Karpas-422 (cell line): ENCODE results near the gene INHBA. TPM values are rescaled to one million over a fixed set of nuclear protein-coding genes. Genes with fewer than 3 reads are reported as not detected.

ENCODE experiments used
- DNase-seq: peaks from one replicate; pipeline ENCODE4 v3.0.0-alpha.2; 2015
- H2AFZ ChIP-seq: fragments of 200-600 bp; sonication (generic); 2 replicates; pipeline ENCODE4 v1.6.1; 2014; ENCODE audit warnings: antibody characterized with exemption, low read length, mixed read lengths
- H3K27ac ChIP-seq: fragments of 200-600 bp; sonication (generic); 2 replicates; pipeline ENCODE4 v1.5.1; 2014; ENCODE audit warnings: mild to moderate bottlenecking, low read length, moderate library complexity
- H3K27me3 ChIP-seq: fragments of 200-600 bp; sonication (generic); 2 replicates; pipeline ENCODE4 v1.6.1; 2014; ENCODE audit warnings: low read length, mixed read lengths
- H3K36me3 ChIP-seq: fragments of 200-600 bp; sonication (generic); 2 replicates; pipeline ENCODE4 v1.6.1; 2014; ENCODE audit warnings: low read length, mixed read lengths; ENCODE audit not compliant: insufficient read depth
- H3K4me1 ChIP-seq: fragments of 200-600 bp; sonication (generic); 2 replicates; pipeline ENCODE4 v1.6.1; 2014; ENCODE audit warnings: mild to moderate bottlenecking, low read length, mixed read lengths
- H3K4me2 ChIP-seq: fragments of 200-600 bp; sonication (generic); 2 replicates; pipeline ENCODE4 v1.6.1; 2014; ENCODE audit warnings: low read length, low read depth, mild to moderate bottlenecking; ENCODE audit not compliant: poor library complexity, severe bottlenecking
- H3K4me3 ChIP-seq: fragments of 200-600 bp; sonication (generic); 2 replicates; pipeline ENCODE4 v1.5.1; 2014; ENCODE audit warnings: mild to moderate bottlenecking, antibody characterized with exemption, low read length, mixed read lengths
- H3K79me2 ChIP-seq: fragments of 200-600 bp; sonication (generic); 2 replicates; pipeline ENCODE4 v1.6.1; 2014; ENCODE audit warnings: mild to moderate bottlenecking, low read length, mixed read lengths
- H3K9ac ChIP-seq: fragments of 200-600 bp; sonication (generic); 2 replicates; pipeline ENCODE4 v1.6.0; 2014; ENCODE audit warnings: low read length
- H3K9me2 ChIP-seq: fragments of 200-600 bp; sonication (generic), shearing (Covaris generic); replicated peaks from 2 replicates; pipeline ENCODE4 v1.6.0; 2014; ENCODE audit warnings: mild to moderate bottlenecking, low read length, moderate library complexity; ENCODE audit not compliant: insufficient read depth
- H3K9me3 ChIP-seq: fragments of 300-700, 200-600 bp; sonication (generic); 2 replicates; pipeline ENCODE4 v1.6.1; 2014; ENCODE audit warnings: low read length, mixed read lengths
- H4K20me1 ChIP-seq: fragments of 200-600 bp; sonication (generic); 2 replicates; pipeline ENCODE4 v1.6.1; 2014; ENCODE audit warnings: mild to moderate bottlenecking, antibody characterized with exemption, low read length, low read depth; ENCODE audit not compliant: insufficient read depth
- total RNA-seq: library from RNA; depleted of rRNA; stranded (reverse); fragments of >200 nt; shearing (Covaris generic); gene quantifications from 2 replicates; pipeline ENCODE4 v1.2.3, GENCODE V29; 2014; ENCODE audit warnings: low replicate concordance

The INHBA gene
- total RNA-seq, 1 experiment from 2014 or later, result not detected

DNA sequence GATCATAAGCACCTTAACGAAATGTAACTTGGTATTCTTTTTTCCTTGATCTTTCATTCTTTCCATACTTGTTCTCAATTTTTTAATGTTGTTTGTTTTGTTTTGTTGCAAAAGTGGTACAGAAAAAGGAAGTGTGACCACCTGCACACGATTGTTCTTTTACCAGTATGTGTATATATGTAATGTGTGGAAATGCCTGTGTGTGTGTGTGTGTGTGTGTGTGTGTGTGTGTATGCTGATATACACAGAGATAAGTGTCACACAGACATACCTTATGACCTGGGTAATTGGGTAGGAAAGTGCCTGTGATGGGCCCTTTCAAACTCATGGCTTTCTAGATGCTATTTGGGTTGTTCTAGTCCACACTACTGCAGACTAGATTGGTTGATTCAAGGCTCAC is 14.0 kb downstream of the INHBA start:
- H3K79me2 ChIP-seq, result no peaks in the 10 kb centered on the region
- no peak overlapping the region for H3K4me2 ChIP-seq
- H3K36me3 ChIP-seq, result no peaks in the 10 kb centered on the region
- H3K9me3 ChIP-seq, result no peaks in the 10 kb centered on the region
- no peaks in the 10 kb centered on the region for H3K4me1 ChIP-seq
- no peaks in the 10 kb centered on the region for H3K27me3 ChIP-seq
- no peak overlapping the region for H3K4me3 ChIP-seq
- no peak for DNase-seq
- no peak overlapping the region for H3K27ac ChIP-seq
- H3K9ac ChIP-seq, result no peak overlapping the region
- H3K9me2 ChIP-seq, result no peaks in the 10 kb centered on the region
- no peak overlapping the region for H2AFZ ChIP-seq
- no peaks in the 10 kb centered on the region for H4K20me1 ChIP-seq

GRCh38 chr7:41688012-41688625 is 14.8 kb downstream of the INHBA start:
- no peaks in the 10 kb centered on the region for H4K20me1 ChIP-seq

DNA sequence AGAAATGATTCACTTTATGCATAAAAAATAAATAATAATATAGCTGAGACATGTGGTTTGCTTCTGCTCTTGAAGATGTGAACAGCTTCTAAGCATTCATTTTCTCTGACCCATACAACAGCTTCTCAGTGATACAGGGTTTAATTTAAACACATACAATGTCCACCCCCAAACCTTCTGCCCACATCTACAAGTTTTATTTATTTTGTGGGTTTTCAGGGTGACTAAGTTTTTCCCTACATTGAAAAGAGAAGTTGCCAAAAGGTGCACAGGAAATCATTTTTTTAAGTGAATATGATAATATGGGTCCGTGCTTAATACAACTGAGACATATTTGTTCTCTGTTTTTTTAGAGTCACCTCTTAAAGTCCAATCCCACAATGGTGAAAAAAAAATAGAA is 17.2 kb downstream of the INHBA start:
- H3K9me3 ChIP-seq, result no peaks in the 10 kb centered on the region
- no peak overlapping the region for H2AFZ ChIP-seq
- no peaks in the 10 kb centered on the region for H3K79me2 ChIP-seq
- no peaks in the 10 kb centered on the region for H3K27me3 ChIP-seq
- no peak overlapping the region for H3K27ac ChIP-seq
- H4K20me1 ChIP-seq, result no peaks in the 10 kb centered on the region
- H3K9ac ChIP-seq, result no peak overlapping the region
- no peak overlapping the region for H3K4me3 ChIP-seq
- H3K4me1 ChIP-seq, result no peaks in the 10 kb centered on the region
- no peaks in the 10 kb centered on the region for H3K36me3 ChIP-seq
- H3K4me2 ChIP-seq, result no peak overlapping the region
- H3K9me2 ChIP-seq, result no peaks in the 10 kb centered on the region
- DNase-seq, result no peak

More at GRCh38 chr7:41688012-41688625, 14.8 kb downstream of the INHBA start:
- H3K9me3 ChIP-seq, result no peaks in the 10 kb centered on the region
- no peak overlapping the region for H3K4me2 ChIP-seq
- no peaks in the 10 kb centered on the region for H3K4me1 ChIP-seq
- no peaks in the 10 kb centered on the region for H3K9me2 ChIP-seq
- no peaks in the 10 kb centered on the region for H3K36me3 ChIP-seq
- no peak overlapping the region for H3K9ac ChIP-seq
- DNase-seq, result no peak
- no peak overlapping the region for H3K4me3 ChIP-seq
- H3K79me2 ChIP-seq, result no peaks in the 10 kb centered on the region
- H2AFZ ChIP-seq, result no peak overlapping the region
- no peak overlapping the region for H3K27ac ChIP-seq
- no peaks in the 10 kb centered on the region for H3K27me3 ChIP-seq

DNA sequence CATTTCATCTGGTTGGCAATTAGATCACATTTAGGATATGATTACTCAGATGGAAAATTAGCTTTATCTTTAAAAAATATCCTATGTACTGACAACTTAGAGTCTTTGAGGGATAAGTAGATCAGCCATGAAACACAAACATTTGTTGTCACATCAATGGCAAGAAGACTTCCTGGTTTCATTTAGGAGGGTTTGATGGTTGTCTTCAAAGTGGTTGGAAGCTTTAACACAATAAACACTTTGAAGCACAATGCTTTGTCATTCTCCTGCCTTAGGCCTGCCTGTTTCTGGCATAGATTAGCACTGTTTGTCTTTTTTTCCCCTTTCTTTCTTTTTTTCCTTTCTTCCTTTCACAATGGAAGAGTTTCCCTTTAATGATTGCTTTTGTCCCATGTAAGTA is 20.5 kb downstream of the INHBA start:
- Histone ChIP-seq H3K4me1 (no peaks in the 10 kb centered on the region), H3K9ac (no peak overlapping the region), H4K20me1 (no peaks in the 10 kb centered on the region), H3K27ac (no peak overlapping the region), H3K9me2 (no peaks in the 10 kb centered on the region), H2AFZ (no peak overlapping the region), H3K36me3 (no peaks in the 10 kb centered on the region), H3K4me2 (no peak overlapping the region), H3K4me3 (no peak overlapping the region), H3K79me2 (no peaks in the 10 kb centered on the region), H3K27me3 (no peaks in the 10 kb centered on the region; the same call in 1 of the 2 replicates), H3K9me3 (no peaks in the 10 kb centered on the region)
- DNase-seq, result no peak

- H3K9me3 ChIP-seq, result no peaks in the 10 kb centered on the region
- no peaks in the 10 kb centered on the region for H4K20me1 ChIP-seq
- H2AFZ ChIP-seq, result no peak overlapping the region
Observed at GRCh38 chr7:41679566-41679965, 23.3 kb downstream of the INHBA start.

GRCh38 chr7:41674505-41675023 is 28.3 kb downstream of the INHBA start:
- no peak overlapping the region for H3K4me3 ChIP-seq
- H3K9me2 ChIP-seq, result no peaks in the 10 kb centered on the region
- H3K79me2 ChIP-seq, result no peaks in the 10 kb centered on the region
- no peak overlapping the region for H2AFZ ChIP-seq
- no peaks in the 10 kb centered on the region for H3K27me3 ChIP-seq
- H3K9ac ChIP-seq, result no peak overlapping the region
- no peaks in the 10 kb centered on the region for H3K4me1 ChIP-seq
- no peaks in the 10 kb centered on the region for H3K36me3 ChIP-seq
- no peak for DNase-seq
- no peaks in the 10 kb centered on the region for H3K9me3 ChIP-seq
- no peak overlapping the region for H3K27ac ChIP-seq
- H4K20me1 ChIP-seq, result no peaks in the 10 kb centered on the region
- no peak overlapping the region for H3K4me2 ChIP-seq

More at GRCh38 chr7:41679566-41679965, 23.3 kb downstream of the INHBA start:
- no peaks in the 10 kb centered on the region for H3K79me2 ChIP-seq
- no peaks in the 10 kb centered on the region for H3K9me2 ChIP-seq
- H3K4me3 ChIP-seq, result no peak overlapping the region
- no peaks in the 10 kb centered on the region; the same call in 1 of the 2 replicates for H3K27me3 ChIP-seq
- no peak overlapping the region for H3K4me2 ChIP-seq
- H3K9ac ChIP-seq, result no peak overlapping the region
- no peak overlapping the region for H3K27ac ChIP-seq
- DNase-seq, result no peak
- no peaks in the 10 kb centered on the region for H3K4me1 ChIP-seq
- H3K36me3 ChIP-seq, result no peaks in the 10 kb centered on the region

GRCh38 chr7:41661596-41661995 is 41.3 kb downstream of the INHBA start:
- Histone ChIP-seq H2AFZ (no peak overlapping the region), H3K4me2 (no peak overlapping the region), H3K4me3 (no peak overlapping the region), H3K9ac (no peak overlapping the region), H3K79me2 (no peaks in the 10 kb centered on the region), H3K27me3 (no peaks in the 10 kb centered on the region), H3K27ac (no peak overlapping the region), H3K4me1 (no peaks in the 10 kb centered on the region), H4K20me1 (no peaks in the 10 kb centered on the region), H3K36me3 (no peaks in the 10 kb centered on the region), H3K9me2 (no peaks in the 10 kb centered on the region), H3K9me3 (no peaks in the 10 kb centered on the region)
- DNase-seq, result no peak

DNA sequence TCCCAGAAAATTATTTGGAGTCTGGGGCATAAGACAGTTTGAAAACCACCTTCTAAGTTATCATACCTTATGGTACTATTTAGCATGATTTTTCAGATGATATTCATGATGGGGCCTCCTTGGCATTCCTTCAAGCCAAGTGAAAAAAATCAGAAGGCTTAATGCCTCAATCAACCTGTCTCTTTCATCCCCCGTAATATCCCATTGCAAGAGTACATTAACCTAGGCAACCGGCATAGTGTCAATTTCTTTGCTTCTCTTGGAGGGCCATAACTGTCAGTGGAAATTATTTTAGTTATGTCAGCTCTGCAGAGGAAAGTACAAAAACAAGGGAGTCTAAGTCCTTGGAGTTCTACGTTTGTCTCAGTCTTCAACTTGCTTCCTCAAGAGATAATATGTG is 43.4 kb downstream of the INHBA start:
- H3K9ac ChIP-seq, result no peak overlapping the region
- no peaks in the 10 kb centered on the region for H4K20me1 ChIP-seq
- H3K27ac ChIP-seq, result no peak overlapping the region
- DNase-seq, result no peak
- no peaks in the 10 kb centered on the region for H3K9me2 ChIP-seq
- H3K4me1 ChIP-seq, result no peaks in the 10 kb centered on the region
- H3K27me3 ChIP-seq, result no peaks in the 10 kb centered on the region
- no peaks in the 10 kb centered on the region for H3K9me3 ChIP-seq
- no peak overlapping the region for H3K4me2 ChIP-seq
- no peaks in the 10 kb centered on the region for H3K36me3 ChIP-seq
- no peaks in the 10 kb centered on the region for H3K79me2 ChIP-seq
- H3K4me3 ChIP-seq, result no peak overlapping the region
- H2AFZ ChIP-seq, result no peak overlapping the region
